H1 (cell line): ENCODE data around the gene CEP170. TPM values are rescaled to one million over a fixed set of nuclear protein-coding genes. Genes with fewer than 3 reads are reported as not detected.
A peak's percentile ranks its signal among the peaks of the same experiment; 100 is the strongest.
"Not testable (repeated sequence)": the region's sequence is repeated elsewhere in the genome, so short reads cannot be mapped to it uniquely, and the experiment has no call there.

Experiments used
- CTCF ChIA-PET: fragments of 300-600 bp; sonication (Branson Sonifier 250); formaldehyde crosslinking; loops from one replicate; lab custom pipeline; 2021; ENCODE audit not compliant: partially characterized antibody; lab: Charles Lee
- POLR2A ChIA-PET: fragments of 300-600 bp; sonication (Branson Sonifier 250); formaldehyde crosslinking; loops from one replicate; lab custom pipeline; 2021; ENCODE audit warnings: inconsistent platforms; ENCODE audit not compliant: partially characterized antibody; lab: Charles Lee
- DNase-seq, 2 experiments: peaks; one replicate each; pipeline versions ENCODE4 v3.0.0 to v3.0.0-alpha.2; 2010 to 2022; ENCODE audit warnings: low spot score in 2 of 2, low read depth in 1 of 2, mixed read lengths in 1 of 2
- FAIRE-seq: peaks from 2 replicates; lab custom pipeline; 2011; peaks lifted over from hg19 to GRCh38; lab: Jason Lieb, UNC
- H2AFZ ChIP-seq: 2 replicates; pipeline ENCODE4 v1.8.1; 2012; ENCODE audit warnings: low read length, inconsistent platforms
- H2AK5ac ChIP-seq: 2 replicates; pipeline ENCODE4 v1.6.1; 2013; ENCODE audit warnings: low read depth, low read length
- H2BK120ac ChIP-seq: replicated peaks from 2 replicates; pipeline ENCODE3; 2013; ENCODE audit warnings: low read depth, low read length, inconsistent platforms
- H2BK12ac ChIP-seq: 2 replicates; pipeline ENCODE4 v1.6.1; 2013; ENCODE audit warnings: low read depth, low read length
- H2BK15ac ChIP-seq: 2 replicates; pipeline ENCODE4 v1.6.1; 2013; ENCODE audit warnings: low read length
- H2BK20ac ChIP-seq: 2 replicates; pipeline ENCODE4 v1.6.1; 2013; ENCODE audit warnings: low read length
- H2BK5ac ChIP-seq: 2 replicates; pipeline ENCODE4 v1.6.1; 2013; ENCODE audit warnings: low read depth, low read length
- H3K14ac ChIP-seq: 2 replicates; pipeline ENCODE4 v1.6.1; 2013; ENCODE audit warnings: inconsistent platforms; ENCODE audit not compliant: insufficient read length
- H3K18ac ChIP-seq: 2 replicates; pipeline ENCODE4 v1.6.1; 2013; ENCODE audit warnings: low read length; ENCODE audit errors: extremely low read depth
- H3K23ac ChIP-seq: 2 replicates; pipeline ENCODE4 v1.6.1; 2013; ENCODE audit warnings: inconsistent platforms; ENCODE audit not compliant: insufficient read length
- H3K23me2 ChIP-seq: 2 replicates; pipeline ENCODE4 v1.6.1; 2013; ENCODE audit warnings: low read depth, low read length
- H3K27ac ChIP-seq: 2 replicates; pipeline ENCODE4 v1.6.1; 2011; ENCODE audit warnings: low read depth, low read length, inconsistent platforms
- H3K27me3 ChIP-seq, 4 experiments: replicated peaks in 1 of 4; 1 replicate in 1 of 4; 2 replicates in 3 of 4; pipeline versions ENCODE4 v1.6.1 to v1.8.1; 2011 to 2013; ENCODE audit warnings: low read length in 3 of 4, mild to moderate bottlenecking in 3 of 4, inconsistent platforms in 2 of 4, mixed read lengths in 2 of 4, moderate library complexity in 1 of 4; ENCODE audit not compliant: control insufficient read depth in 3 of 4, insufficient read depth in 3 of 4; ENCODE audit errors: extremely low read depth in 1 of 4
- H3K36me3 ChIP-seq, 4 experiments: 2 replicates each; pipeline versions ENCODE4 v1.6.1 to v1.8.1; 2011 to 2013; ENCODE audit warnings: mild to moderate bottlenecking in 4 of 4, low read length in 3 of 4, moderate library complexity in 2 of 4, control low read depth in 1 of 4, inconsistent platforms in 1 of 4; ENCODE audit not compliant: insufficient read depth in 4 of 4, control insufficient read depth in 2 of 4
- H3K4ac ChIP-seq: replicated peaks from 2 replicates; pipeline ENCODE3; 2013; ENCODE audit warnings: low read length, low read depth, mixed read lengths, inconsistent platforms; ENCODE audit not compliant: insufficient read length
- H3K4me1 ChIP-seq, 4 experiments: replicated peaks in 1 of 4; 1 replicate in 1 of 4; 2 replicates in 3 of 4; pipeline versions ENCODE4 v1.6.1 to v1.8.1; 2011 to 2013; ENCODE audit warnings: low read length in 3 of 4, inconsistent platforms in 2 of 4, mixed read lengths in 1 of 4; ENCODE audit not compliant: insufficient read depth in 4 of 4, control insufficient read depth in 3 of 4
- H3K4me2 ChIP-seq, 2 experiments: 2 replicates each; pipeline versions ENCODE4 v1.6.1 to v1.8.1; 2011 to 2013; ENCODE audit warnings: low read depth in 2 of 2, low read length in 2 of 2, control low read depth in 1 of 2, inconsistent platforms in 1 of 2, mild to moderate bottlenecking in 1 of 2; ENCODE audit not compliant: insufficient read depth in 1 of 2
- H3K4me3 ChIP-seq, 4 experiments: fragments of 200-600, 300-600 bp in 1 of 4; sonication (generic), shearing (Covaris generic), sonication (Bioruptor Twin) in 1 of 4; 2 replicates each; pipeline versions ENCODE4 v1.5.1 to v1.8.1; 2011 to 2016; ENCODE audit warnings: low read length in 4 of 4, low read depth in 3 of 4, control low read depth in 2 of 4, inconsistent platforms in 2 of 4, mild to moderate bottlenecking in 2 of 4, mixed read lengths in 1 of 4, moderate library complexity in 1 of 4; ENCODE audit not compliant: insufficient read depth in 2 of 4; ENCODE audit errors: extremely low read depth in 1 of 4
- H3K56ac ChIP-seq: replicated peaks from 2 replicates; pipeline ENCODE3; 2013; ENCODE audit warnings: low read depth, mild to moderate bottlenecking, mixed read lengths, low read length, inconsistent platforms; ENCODE audit not compliant: insufficient read length
- H3K79me1 ChIP-seq: 2 replicates; pipeline ENCODE4 v1.6.1; 2013; ENCODE audit warnings: low read depth, low read length, control low read depth
- H3K79me2 ChIP-seq, 2 experiments: 2 replicates each; pipeline versions ENCODE4 v1.6.1 to v1.8.1; 2012 to 2013; ENCODE audit warnings: low read length in 2 of 2, mild to moderate bottlenecking in 2 of 2, inconsistent platforms in 1 of 2; ENCODE audit not compliant: insufficient read depth in 2 of 2, control insufficient read depth in 1 of 2
- H3K9ac ChIP-seq, 4 experiments: replicated peaks in 1 of 4; 1 replicate in 1 of 4; 2 replicates in 3 of 4; pipeline versions ENCODE4 v1.6.1 to v1.8.1; 2011 to 2013; ENCODE audit warnings: low read depth in 3 of 4, low read length in 3 of 4, control low read depth in 2 of 4, mild to moderate bottlenecking in 2 of 4, moderate library complexity in 2 of 4, inconsistent platforms in 1 of 4; ENCODE audit errors: extremely low read depth in 1 of 4
- H3K9me3 ChIP-seq, 2 experiments: 2 replicates each; pipeline versions ENCODE4 v1.6.1 to v1.8.1; 2012 to 2013; ENCODE audit warnings: mild to moderate bottlenecking in 2 of 2, moderate library complexity in 2 of 2, control low read depth in 1 of 2, inconsistent platforms in 1 of 2, low read depth in 1 of 2, low read length in 1 of 2, mixed read lengths in 1 of 2; ENCODE audit not compliant: insufficient read depth in 2 of 2
- H4K20me1 ChIP-seq, 2 experiments: replicated peaks in 1 of 2; 2 replicates each; pipeline versions ENCODE3 to v1.8.1; 2011 to 2013; ENCODE audit warnings: inconsistent platforms in 2 of 2, low read length in 2 of 2, mild to moderate bottlenecking in 1 of 2; ENCODE audit not compliant: insufficient read depth in 2 of 2, control insufficient read depth in 1 of 2
- H4K5ac ChIP-seq: 2 replicates; pipeline ENCODE4 v1.6.1; 2013; ENCODE audit warnings: low read length, low read depth, mixed read lengths, inconsistent platforms; ENCODE audit not compliant: insufficient read length
- H4K8ac ChIP-seq: 2 replicates; pipeline ENCODE4 v1.8.0; 2013; ENCODE audit warnings: mild to moderate bottlenecking, moderate library complexity, low read length, inconsistent platforms; ENCODE audit not compliant: insufficient read depth; ENCODE audit errors: extremely low read depth
- H4K91ac ChIP-seq: replicated peaks from 2 replicates; pipeline ENCODE3; 2013; ENCODE audit warnings: low read length, mixed read lengths, inconsistent platforms; ENCODE audit not compliant: insufficient read length
- CREB1 ChIP-seq: IDR thresholded peaks from 2 replicates; pipeline ENCODE4 v1.6.1; 2012; ENCODE audit warnings: inconsistent platforms
- WGBS, 2 experiments: shearing (Covaris generic) in 1 of 2; methylation state at CpG; one replicate each; pipeline versions ENCODE4 v1.1.6 to v1.1.7; 2013 to 2015; ENCODE audit warnings: low lambda C conversion rate in 2 of 2, mixed read lengths in 2 of 2, inconsistent platforms in 1 of 2, low coverage in 1 of 2, missing lambda C conversion rate in 1 of 2; ENCODE audit not compliant: insufficient replicate concordance in 2 of 2, insufficient coverage in 1 of 2, insufficient read length in 1 of 2; ENCODE audit errors: extremely low coverage in 1 of 2, missing lambda C conversion rate in 1 of 2; 5-methylcytosine and 5-hydroxymethylcytosine counted together
- polyA plus RNA-seq, 7 experiments: library from polyadenylated mRNA; depleted of rRNA in 3 of 7; stranded (reverse) in 5 of 7; unstranded in 2 of 7; fragments of >200 nt in 5 of 7; fragments of 200-250 nt in 2 of 7; gene quantifications; 1 replicate in 5 of 7; 2 replicates in 1 of 7; 4 replicates in 1 of 7; pipeline versions ENCODE4 v1.2.1 to v1.2.3, GENCODE V29; 2011 to 2013; ENCODE audit warnings: missing spikeins in 2 of 7, mixed read lengths in 2 of 7
- total RNA-seq: library from RNA; stranded (reverse); fragmentation: NEBNext Ultra II Directional; extraction: Animal tissue kit (Norgen Biotek cat#: 25700); gene quantifications from 2 replicates; pipeline ENCODE4 v1.2.1, GENCODE V29; 2021

The CEP170 gene
- total and polyA plus RNA-seq, 2 of the 8 experiments (the other 6 are each of a cell fraction or from before 2014, with no cell fraction given) = 33.1 to 97.2 TPM

GRCh38 chr1:243101551-243102050 lies 153.5 kb downstream of the CEP170 start:
- H3K4ac ChIP-seq, FAIRE-seq, H2BK120ac ChIP-seq, H3K9me3 ChIP-seq, H3K27me3 ChIP-seq, H3K36me3 ChIP-seq, CTCF ChIA-PET, H3K56ac ChIP-seq, H3K79me1 ChIP-seq, H2BK15ac ChIP-seq, H2BK20ac ChIP-seq, H3K4me2 ChIP-seq, H3K4me3 ChIP-seq, H2BK5ac ChIP-seq, H4K8ac ChIP-seq, H3K27ac ChIP-seq, H3K79me2 ChIP-seq, H3K9ac ChIP-seq, H2AK5ac ChIP-seq, POLR2A ChIA-PET, H3K18ac ChIP-seq, H3K23me2 ChIP-seq, H4K20me1 ChIP-seq, H3K14ac ChIP-seq, H2BK12ac ChIP-seq, H4K5ac ChIP-seq, H3K23ac ChIP-seq, H3K4me1 ChIP-seq, H4K91ac ChIP-seq, H2AFZ ChIP-seq, DNase-seq: not testable (repeated sequence)
- TF ChIP-seq CREB1 = peak; percentile 80
- 95% methylated on average over 23 of the region's 40 CpGs; no CpG with 5 or more reads in 1 of the 2 experiments for WGBS, 2 experiments

- CTCF ChIA-PET, H4K5ac ChIP-seq, H3K36me3 ChIP-seq, H3K9me3 ChIP-seq, FAIRE-seq, H3K27me3 ChIP-seq, DNase-seq, POLR2A ChIA-PET, H2BK12ac ChIP-seq, H2BK15ac ChIP-seq, H2BK20ac ChIP-seq, H3K9ac ChIP-seq, H2BK5ac ChIP-seq, H3K23ac ChIP-seq, H3K4ac ChIP-seq, H4K91ac ChIP-seq, H2AK5ac ChIP-seq, H3K79me1 ChIP-seq, H3K27ac ChIP-seq, H2BK120ac ChIP-seq, H3K4me2 ChIP-seq, H2AFZ ChIP-seq, H3K56ac ChIP-seq, H3K4me1 ChIP-seq, H4K8ac ChIP-seq, H3K79me2 ChIP-seq, H3K18ac ChIP-seq, H3K23me2 ChIP-seq, H4K20me1 ChIP-seq, H3K4me3 ChIP-seq, H3K14ac ChIP-seq: not testable (repeated sequence)
- 84% methylated on average over 2 of the region's 3 CpGs; no CpG with 5 or more reads in 1 of the 2 experiments for WGBS, 2 experiments
Measured at GRCh38 chr1:243087368-243087767, 167.7 kb downstream of the CEP170 start.
